Left forelimb (tissue), 1 donor: Measurements from ENCODE around the gene TBC1D8.

Experiments
- DNase-seq: peaks from one replicate; pipeline ENCODE4 v3.0.0-alpha.2; 2018; ENCODE audit warnings: low spot score

The TBC1D8 gene

DNA sequence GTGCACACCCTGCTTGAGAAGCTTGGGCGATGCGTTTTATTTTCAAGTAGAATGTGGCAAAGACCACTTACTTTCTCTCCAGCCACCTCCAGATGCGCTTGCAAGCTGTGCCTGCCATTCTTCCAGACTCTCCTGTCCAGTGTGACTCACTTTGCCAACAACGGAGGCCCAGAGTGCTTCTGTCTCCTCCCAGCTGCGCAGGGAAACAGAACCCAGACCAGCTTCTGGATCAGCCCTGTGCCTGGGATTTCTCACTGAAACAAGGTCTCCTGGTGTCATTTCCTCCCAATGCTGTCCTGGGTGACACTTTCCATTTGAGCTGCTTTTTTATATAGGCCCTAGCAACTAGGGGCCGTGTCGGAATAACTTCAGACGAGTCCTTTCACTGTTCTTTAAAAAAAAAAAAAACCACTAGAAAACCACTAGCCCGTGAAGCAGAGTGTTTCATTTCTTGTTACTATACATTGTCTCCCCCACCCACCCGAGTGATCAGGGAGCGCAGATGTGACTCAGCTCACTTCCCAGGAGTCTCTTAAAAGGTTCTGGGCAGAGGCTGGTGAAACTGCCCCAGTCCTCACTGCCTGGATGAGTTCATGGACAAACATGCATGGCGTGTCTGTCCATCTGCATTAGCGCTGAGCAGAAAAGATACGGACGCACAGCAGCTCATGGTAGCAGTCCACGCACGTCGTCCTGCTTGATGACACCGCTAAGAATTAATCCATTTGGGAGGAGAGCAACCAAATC, 174.4 kb downstream of the TBC1D8 start:
- no peak for DNase-seq

DNA sequence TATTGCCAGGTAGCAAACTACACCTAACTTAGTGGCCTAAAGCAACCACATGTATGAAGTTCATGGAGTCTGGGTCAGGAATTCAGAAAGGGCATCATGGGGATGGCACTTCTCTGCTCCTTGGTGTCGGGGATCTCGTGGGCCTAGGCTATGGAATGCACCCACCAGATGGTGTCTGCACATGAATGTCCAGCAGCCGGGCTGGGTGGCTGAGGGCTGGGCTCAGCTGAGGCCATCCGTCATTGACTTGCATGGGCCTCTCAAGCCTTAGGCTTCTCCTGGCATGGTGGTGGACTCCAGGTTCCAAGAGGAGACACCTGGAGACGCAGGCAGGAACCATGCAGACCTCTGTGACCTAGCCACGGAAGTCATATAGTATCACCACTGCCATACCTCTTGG, 175.1 kb downstream of the TBC1D8 start:
- no peak for DNase-seq

DNA sequence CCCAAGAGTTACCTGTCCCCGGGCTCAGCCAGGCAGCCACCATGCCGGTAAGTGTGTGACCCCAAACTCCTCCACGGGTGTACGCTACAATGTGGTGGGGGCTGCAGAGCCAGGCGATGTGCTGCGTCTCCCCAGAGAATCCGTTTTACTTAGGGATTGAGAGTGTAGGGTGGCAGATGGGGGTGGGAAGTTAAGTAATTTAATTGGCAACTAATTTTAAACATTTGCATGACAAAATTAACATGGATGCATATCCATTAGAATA, 175.7 kb downstream of the TBC1D8 start:
- DNase-seq: no peak

DNA sequence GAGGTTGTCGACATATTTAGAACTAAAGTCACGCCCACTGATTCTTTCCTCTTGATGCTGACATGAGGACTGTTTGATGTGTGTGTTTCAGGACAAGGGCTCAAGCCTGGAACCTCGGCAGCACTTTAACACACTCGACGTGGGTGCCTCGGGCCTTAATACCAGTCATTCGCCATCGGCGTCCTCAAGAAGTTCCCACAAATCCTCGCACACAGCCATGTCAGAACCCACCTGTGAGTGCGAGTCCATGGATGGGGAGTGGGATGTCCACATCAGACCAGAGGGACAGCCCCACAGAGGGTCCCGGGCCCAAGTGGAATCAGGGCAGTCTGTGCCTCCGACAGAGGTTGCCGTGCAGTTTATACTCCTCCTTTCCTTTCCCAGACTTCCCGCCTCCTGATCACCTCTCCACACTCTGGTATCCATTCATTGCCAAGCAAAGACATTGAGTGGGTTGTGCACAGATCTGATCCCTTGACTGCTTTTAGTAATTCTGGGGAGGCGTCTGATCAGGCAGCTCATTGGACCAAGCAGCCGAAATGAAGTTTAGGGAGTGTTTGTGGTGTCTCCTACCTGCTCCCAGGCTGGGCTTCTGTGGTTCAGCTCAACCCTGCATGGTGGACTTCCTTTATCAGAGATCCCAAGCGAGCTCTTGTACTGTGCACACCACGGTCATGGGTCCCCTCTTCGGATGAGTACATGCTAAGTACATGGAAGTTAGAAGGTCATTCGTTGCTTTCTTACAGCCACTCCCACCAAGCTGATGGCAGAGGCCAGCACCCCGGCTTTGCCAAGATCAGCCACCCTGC, 176.3 kb downstream of the TBC1D8 start:
- no peak for DNase-seq

DNA sequence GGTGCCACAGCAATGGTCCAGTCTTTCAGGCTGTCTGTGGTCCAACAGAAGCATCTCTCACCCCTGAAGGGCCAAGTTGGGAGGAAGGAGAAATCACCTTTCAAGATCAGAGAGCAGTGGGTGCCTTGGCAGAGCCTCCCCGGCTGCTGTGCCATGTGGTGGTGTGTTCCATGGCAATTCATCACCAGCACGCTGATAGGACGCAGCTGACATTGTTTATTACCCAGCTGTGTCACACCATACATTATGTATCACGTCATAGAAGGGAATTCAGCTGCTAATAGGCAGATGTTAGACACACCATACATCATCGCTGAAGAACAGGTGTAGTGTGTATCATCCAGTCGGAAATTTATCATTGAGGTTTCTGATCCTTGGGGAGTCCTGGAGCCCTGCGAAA, 178.7 kb downstream of the TBC1D8 start:
- DNase-seq: no peak

DNA sequence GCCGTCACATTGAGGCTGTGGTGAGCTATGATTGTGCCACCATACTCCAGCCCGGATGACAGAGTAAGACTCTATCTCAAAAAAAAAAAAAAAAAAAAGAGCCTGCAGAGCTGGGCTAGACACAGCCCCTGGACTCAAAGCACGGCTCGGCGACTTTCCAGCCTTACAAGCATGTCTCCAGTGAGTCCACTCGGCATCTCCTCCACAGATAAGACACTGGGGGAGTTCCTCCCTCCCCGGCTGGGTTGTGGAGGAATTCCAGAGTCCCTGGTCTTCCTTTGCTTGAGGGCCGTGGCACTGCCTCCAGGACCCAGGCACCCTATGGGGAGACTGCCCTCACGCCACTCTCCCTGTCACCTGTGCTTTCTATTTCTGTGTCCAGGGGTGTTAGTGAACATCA, 180.0 kb downstream of the TBC1D8 start:
- no peak for DNase-seq

DNA sequence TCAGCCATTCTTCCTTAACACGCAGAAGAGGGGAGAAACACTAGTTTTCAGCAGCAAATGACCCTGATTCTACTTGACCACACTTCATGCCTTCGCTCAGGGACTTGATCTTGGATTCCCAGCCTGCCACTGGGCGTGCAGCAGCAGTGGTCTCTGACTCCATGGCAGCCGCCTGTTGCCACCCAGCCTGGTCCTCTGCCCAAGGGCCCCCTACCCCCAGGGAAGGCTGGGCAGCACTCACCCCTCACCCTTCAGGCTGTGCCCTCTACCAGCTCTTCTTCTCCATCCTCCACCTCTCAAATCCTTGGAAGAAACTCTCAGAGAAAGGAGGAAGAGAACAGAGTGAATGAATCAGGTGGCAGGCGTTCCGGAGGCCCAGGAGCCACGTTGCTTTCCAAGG, 181.2 kb downstream of the TBC1D8 start:
- no peak for DNase-seq

DNA sequence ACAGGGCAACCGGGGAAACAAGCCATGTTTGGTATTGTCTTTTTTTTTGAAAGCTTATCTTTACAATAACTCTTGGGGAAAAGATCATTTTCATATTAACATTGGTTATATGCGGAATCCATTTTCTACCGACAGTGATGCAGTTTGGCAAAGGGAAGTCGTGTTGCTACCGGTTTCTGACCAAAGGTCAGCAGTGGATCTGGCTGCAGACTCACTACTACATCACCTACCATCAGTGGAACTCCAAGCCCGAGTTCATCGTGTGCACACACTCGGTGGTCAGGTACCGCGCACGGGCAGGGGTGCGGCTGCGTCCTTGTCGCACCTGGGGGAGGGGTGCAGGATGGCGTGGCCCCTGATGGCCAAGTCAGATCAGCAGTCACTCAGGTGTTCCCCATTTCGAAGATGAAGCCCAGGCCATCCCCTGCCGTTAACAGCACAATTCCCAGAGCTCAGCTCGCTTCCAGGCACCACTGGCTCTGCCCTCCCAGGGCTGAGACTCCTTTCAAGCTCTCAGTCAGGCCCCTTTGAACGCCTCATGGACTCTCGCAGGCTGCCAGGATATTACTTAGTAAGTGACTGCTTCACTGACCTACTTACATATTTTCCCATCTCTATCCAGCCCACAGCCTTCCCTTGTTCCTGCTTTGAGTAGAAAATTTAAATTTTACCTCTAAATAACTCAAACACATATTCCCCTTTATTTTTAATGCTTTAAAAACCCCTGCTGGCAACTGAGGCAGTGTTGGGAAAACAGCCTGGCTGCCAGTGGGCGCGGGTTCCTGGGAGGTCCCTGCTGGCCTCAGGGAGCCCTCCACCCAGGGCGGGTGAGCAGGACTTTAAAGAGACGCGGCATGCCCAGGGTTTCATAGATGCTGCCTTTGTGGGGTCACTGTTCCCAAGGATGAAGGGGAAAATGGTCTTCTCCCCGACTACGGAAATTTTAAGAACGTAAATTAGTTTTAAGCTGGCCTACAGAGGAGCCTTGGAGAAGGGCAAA, 182.7 kb downstream of the TBC1D8 start:
- DNase-seq: no peak

DNA sequence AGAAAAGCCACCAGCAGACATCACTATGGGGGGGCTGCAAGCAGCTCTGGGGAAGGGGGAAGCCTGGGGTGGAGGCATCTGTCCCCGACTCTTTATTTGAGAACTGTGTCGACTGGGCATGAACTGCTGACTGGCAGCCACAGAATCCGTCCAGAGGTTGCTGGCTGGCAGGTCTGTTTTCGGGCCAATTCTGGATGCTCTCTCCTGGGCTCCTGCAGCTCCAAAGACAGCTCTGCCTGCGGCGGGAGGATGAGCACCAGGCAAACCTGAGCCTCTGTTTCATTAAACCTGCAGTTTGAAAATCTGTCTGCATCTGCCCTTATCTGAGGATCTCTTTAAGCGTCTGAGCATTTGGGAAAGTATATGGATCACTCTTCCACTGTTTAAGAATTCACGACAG, 183.5 kb downstream of the TBC1D8 start:
- no peak for DNase-seq

DNA sequence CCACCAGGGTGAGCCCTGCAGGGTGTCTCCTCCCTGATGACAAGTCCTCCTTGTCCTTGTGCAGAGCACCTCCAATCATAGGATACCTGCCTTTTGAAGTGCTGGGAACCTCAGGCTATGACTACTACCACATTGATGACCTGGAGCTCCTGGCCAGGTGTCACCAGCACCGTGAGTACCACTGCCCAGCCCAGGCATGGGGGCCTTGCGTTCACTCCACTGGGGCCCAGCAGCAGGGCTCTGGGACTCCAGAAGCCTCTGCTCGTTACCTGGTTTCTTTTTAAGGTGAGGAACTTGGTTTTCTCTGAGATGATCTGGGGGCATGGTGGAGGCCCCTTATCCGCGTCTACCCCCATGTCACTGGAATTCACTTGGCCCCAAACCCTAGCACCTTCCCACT, 185.6 kb downstream of the TBC1D8 start:
- no peak for DNase-seq

DNA sequence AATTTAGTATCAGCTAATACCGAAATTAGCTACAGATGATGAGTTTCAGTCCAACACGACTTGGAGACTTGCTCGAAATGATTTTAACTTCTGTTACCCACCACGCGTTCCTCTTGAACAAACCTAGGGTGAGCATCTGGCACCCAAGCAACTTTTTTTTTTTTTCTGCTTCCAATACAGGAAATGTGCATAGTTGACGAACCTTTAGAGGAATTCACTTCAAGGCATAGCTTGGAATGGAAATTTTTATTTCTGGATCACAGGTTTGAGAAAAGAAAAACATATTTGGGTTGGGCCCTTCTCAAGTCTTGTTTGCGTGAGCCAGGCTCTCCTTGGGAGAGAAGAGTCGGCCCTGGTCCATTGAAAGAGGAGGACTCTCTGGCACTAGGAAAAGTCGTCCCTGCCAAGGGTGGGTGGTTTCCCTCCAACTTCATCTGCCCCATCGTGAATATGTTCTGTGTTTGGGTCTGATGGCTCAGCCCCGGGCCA, 186.5 kb downstream of the TBC1D8 start:
- no peak for DNase-seq

DNA sequence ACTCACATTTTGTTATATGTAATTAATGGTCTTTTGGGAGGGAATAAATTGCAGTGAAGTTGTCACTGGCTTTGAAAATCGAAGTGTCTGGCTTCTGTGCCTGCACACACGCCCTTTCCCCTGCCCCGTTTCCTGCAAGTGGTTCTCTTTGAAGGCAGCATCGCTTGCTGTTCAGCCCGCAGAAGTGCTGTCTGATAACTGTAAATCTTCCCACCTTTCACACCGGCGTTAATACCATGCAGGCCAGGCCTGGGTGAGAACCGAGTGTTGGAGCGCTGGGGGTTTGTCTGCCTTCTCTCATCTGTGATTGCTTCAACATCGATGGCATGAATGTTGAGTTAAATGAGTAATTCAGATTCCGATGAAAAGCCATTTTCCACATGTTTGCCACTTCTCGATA, 187.0 kb downstream of the TBC1D8 start:
- DNase-seq: no peak

DNA sequence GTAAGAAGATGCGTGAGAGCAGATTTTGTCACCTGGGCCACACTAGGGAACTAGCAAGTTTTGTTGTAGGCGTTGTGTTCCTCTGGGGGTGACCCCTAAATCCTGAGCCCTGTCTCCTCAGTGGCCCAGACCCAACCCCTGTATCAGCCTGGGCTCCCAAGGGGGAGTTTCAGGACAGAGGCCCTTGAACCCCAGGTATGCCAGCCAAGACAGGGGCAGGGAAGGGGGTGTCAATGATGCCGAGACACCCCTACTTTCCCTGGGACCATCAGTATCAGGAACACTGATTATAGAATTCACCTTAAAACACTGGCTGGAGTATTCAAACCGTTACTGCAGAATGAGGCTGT, 188.2 kb downstream of the TBC1D8 start:
- no peak for DNase-seq

DNA sequence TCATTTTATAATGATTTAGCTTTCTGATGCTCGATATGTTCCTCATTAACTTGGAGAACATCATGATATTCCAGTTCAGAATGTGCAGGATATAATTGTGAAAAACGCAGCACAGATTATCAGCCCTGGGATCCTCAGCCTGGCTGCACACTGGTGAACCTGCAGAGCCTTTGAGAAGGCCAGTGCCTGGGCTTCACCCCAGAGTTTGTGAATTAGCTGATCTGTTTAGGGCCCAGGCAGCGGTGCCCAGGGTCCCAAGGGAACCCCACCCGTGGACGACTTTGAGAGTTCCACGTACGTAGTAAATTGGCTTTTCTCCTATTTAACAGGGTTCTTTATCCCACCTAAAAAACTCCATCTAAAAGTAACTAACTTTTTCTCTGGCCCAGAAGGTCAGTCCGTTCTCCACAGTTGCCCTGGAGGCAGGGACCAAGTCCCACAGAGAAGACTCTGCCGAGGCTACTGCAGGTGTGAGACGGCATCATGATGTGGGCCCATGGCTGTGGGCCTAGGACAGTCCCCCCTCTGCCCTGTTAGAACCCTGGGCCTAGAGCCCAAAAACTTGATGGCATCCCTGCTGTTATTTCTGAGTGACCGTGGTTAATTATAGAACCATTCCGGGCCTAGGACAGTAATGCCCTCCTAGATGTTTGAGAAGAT, 188.7 kb downstream of the TBC1D8 start:
- DNase-seq: no peak

DNA sequence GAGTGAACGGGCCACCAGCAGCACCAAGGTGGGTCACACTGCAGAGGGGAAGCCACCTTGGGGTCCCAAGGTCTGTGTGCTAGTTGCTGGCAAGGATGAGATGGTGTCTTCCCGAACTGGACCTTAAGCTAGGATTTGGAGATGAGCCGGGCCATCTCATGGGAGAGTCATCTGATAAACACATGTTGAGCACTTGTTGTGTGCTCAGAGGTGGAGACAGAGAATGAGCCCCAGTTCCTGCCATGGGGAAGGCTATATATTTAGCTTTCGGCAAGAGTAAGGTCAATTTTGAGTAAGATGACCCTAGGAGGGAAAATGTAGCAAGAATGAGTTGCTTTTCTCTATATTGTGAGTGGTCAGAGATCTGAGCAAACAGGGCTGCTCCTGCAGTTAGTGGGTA, 190.5 kb downstream of the TBC1D8 start:
- DNase-seq: no peak

DNA sequence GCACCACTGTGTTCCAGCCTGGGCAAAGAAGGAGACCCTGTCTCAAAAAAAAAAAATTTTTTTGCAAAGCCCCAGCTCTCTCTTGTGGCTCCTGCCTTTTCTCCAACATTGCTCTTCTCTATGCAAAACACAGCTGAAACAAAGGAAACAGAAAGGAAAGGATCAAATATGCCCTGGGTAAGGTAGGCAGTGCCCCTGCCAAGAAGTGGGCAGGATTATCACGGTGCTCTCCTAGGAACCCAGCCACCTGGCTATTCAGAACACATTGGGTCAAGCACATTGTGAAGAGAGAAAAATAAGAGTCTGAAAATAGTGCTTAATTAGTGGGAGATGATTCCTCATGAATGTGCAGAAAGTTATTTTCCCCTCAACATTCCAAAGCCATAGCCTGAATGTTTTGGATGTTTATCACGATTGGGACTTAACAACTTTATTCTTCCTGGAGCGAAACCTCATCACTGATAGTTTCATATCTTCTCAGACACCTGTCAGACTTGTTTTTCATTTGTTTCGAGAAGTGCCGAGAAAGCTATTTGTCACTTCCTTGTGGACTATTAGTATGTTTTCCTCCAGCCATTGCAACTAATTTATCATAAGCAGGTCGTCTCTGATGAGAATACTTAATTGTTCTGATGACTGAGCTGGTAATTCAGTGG, 191.8 kb downstream of the TBC1D8 start:
- no peak for DNase-seq

DNA sequence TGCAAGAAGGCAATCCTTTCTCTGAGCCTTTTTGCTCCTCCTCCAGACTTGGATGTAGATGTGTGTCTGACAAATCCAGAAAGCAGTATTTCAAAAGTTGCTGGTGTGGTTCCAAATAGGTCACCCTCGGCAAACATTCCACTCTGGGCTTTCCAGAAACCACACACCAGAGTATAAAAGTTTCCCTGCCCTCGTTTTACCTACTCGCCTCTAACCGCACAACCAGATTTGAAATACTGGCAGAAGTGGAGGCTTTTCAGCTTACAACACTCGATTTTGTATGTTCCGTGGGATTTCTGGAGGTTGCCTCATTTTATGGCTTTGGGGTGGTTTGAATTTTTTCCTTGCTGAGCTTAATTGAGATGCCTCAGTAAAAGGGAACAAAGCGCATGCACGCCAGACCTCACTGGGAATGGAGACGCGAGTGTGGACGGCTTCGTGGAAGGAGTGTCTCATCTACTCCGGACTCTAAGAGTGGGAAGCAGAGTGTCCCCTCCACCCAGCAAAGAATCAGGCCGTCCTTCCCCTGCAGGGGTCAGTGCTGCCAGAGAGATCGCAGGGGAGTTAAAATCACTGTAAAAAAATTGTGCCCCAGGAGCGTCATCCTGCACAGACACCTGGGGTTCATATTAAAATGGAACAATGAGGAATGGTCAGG, 193.1 kb downstream of the TBC1D8 start:
- DNase-seq: no peak
